Mesothelial cell of epicardium (in vitro differentiated cells): ENCODE data around the gene SERPINB10. TPM values are rescaled to one million over a fixed set of nuclear protein-coding genes. Genes with fewer than 3 reads are reported as not detected.

ENCODE experiments used
- DNase-seq, 2 experiments: peaks; one replicate each; pipeline ENCODE4 v3.0.0; 2021; ENCODE audit warnings: low spot score in 2 of 2; ENCODE audit not compliant: unreplicated experiment in 2 of 2
- H3K27ac Mint-ChIP-seq: 2 replicates; pipeline ENCODE4 v1.8.0; 2021; ENCODE audit warnings: mixed read lengths
- H3K27me3 Mint-ChIP-seq: 2 replicates; pipeline ENCODE4 v1.8.0; 2021; ENCODE audit warnings: low read depth, mixed read lengths
- H3K36me3 Mint-ChIP-seq: 2 replicates; pipeline ENCODE4 v1.8.0; 2021; ENCODE audit warnings: mixed read lengths
- H3K4me1 Mint-ChIP-seq: 2 replicates; pipeline ENCODE4 v1.8.0; 2021; ENCODE audit warnings: mixed read lengths
- H3K4me3 Mint-ChIP-seq: 2 replicates; pipeline ENCODE4 v1.8.0; 2021; ENCODE audit warnings: mild to moderate bottlenecking, moderate library complexity, mixed read lengths
- H3K9me3 Mint-ChIP-seq: 2 replicates; pipeline ENCODE4 v1.8.0; 2021; ENCODE audit warnings: mixed read lengths
- total RNA-seq: library from RNA; stranded (reverse); gene quantifications from 3 replicates; pipeline ENCODE4 v1.2.1, GENCODE V29; 2021
- TF ChIP-seq, protein P1 (sequence below): fragments of 200-600 bp; sonication (generic); IDR thresholded peaks from one replicate; pipeline ENCODE4 v1.5.0; 2021; ENCODE audit warnings: antibody characterized with exemption; ENCODE audit not compliant: unreplicated experiment

Gene SERPINB10, protein sequence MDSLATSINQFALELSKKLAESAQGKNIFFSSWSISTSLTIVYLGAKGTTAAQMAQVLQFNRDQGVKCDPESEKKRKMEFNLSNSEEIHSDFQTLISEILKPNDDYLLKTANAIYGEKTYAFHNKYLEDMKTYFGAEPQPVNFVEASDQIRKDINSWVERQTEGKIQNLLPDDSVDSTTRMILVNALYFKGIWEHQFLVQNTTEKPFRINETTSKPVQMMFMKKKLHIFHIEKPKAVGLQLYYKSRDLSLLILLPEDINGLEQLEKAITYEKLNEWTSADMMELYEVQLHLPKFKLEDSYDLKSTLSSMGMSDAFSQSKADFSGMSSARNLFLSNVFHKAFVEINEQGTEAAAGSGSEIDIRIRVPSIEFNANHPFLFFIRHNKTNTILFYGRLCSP
- not detected in 3 replicates for total RNA-seq

DNA sequence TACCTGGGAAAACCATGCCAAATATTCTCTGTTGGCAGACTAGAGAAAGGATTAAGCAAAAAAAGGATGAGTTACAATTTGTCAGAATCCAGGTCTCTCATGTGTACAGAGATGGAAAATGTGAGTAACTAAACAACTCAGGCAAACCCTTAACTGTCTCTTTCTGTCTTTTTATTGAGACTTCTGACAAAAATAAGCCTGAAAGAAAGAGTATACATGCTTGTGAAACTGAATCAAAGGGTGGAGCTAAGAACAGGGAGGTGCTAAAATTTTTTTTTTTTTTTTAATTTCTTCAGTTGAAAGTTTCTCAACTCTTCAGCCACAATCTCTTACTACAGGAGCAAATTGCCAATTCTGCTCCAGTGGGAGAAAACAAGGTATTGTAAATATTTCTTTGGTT is at the start of gene SERPINB10:
Gene SERPINB10, plus strand, starts transcription at position 295 of the 400 bp plus-strand sequence. CDS start 7,553 bp downstream, outside the sequence.
- Mint-ChIP-seq H3K36me3 (no peaks in the 10 kb centered on the region), H3K9me3 (peaks cover 6% of the 10 kb centered on the region), H3K27me3 (peaks cover 32% of the 10 kb centered on the region), H3K27ac (no peak within 1 kb of the TSS), H3K4me1 (no peaks in the 10 kb centered on the region), H3K4me3 (no peak within 1 kb of the TSS)
- DNase-seq = no peak
- TF ChIP-seq, protein P1, sequence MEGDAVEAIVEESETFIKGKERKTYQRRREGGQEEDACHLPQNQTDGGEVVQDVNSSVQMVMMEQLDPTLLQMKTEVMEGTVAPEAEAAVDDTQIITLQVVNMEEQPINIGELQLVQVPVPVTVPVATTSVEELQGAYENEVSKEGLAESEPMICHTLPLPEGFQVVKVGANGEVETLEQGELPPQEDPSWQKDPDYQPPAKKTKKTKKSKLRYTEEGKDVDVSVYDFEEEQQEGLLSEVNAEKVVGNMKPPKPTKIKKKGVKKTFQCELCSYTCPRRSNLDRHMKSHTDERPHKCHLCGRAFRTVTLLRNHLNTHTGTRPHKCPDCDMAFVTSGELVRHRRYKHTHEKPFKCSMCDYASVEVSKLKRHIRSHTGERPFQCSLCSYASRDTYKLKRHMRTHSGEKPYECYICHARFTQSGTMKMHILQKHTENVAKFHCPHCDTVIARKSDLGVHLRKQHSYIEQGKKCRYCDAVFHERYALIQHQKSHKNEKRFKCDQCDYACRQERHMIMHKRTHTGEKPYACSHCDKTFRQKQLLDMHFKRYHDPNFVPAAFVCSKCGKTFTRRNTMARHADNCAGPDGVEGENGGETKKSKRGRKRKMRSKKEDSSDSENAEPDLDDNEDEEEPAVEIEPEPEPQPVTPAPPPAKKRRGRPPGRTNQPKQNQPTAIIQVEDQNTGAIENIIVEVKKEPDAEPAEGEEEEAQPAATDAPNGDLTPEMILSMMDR = no peak

DNA sequence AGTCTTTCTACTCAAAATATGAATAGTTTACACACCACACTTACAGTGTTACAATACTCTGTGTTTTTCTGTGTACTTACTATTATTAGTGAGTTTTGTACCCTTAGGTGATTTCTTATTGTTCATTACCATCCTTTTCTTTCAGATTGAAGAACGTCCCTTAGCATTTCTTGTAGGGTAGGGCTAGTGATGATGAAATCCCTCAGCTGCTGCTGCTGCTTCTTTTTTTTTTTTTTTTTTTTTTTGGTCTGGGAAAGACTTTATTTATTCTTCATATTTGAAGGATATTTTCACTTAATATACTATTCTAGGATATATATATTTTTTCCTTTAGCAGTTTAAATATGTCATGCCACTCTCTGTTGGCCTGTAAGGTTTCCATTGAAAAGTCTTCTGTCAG is 49.3 kb upstream of the SERPINB10 start:
- Mint-ChIP-seq H3K36me3 (no peaks in the 10 kb centered on the region), H3K4me3 (no peak overlapping the region), H3K9me3 (peaks cover 38% of the 10 kb centered on the region), H3K4me1 (no peaks in the 10 kb centered on the region), H3K27me3 (peaks cover 2% of the 10 kb centered on the region), H3K27ac (no peak overlapping the region)
- DNase-seq = no peak
- TF ChIP-seq, protein P1 = no peak

DNA sequence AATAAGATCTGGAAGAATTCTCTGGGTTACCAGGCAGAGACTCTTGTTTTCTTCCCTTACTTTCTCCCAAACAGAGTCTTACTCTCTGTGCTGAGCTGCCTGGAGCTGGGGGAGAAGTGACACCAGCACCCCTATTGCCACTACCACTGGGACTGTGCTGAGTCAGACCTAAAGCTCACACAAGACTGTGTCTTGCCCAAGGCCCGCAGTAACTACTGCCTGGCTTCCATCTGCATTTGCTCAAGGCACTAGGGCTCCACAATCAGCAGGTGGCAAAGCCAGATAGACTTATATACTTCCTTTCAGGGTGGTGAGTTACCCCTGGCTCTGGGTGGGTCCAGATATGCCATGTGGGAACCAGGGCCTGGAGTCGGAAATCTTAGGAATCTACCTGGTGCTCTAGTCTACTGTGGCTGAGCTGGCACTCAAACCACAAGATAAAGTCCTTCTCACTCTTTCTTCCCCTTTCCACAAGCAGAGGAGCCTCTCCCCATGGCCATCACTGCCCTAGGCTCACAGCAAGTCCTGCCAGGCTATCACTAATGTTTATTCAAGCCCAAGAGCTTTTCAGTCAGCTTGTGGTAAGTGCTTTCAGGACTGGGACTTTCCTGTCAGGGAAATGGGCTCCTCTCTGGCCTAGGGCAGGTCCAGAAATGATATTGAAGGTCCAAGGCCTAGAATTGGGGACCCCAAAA is 47.8 kb upstream of the SERPINB10 start:
- Mint-ChIP-seq H3K27me3 (peaks cover 2% of the 10 kb centered on the region), H3K36me3 (no peaks in the 10 kb centered on the region), H3K27ac (no peak overlapping the region), H3K4me3 (no peak overlapping the region), H3K9me3 (peaks cover 30% of the 10 kb centered on the region), H3K4me1 (no peaks in the 10 kb centered on the region)
- no peak for DNase-seq
- TF ChIP-seq, protein P1 = no peak

DNA sequence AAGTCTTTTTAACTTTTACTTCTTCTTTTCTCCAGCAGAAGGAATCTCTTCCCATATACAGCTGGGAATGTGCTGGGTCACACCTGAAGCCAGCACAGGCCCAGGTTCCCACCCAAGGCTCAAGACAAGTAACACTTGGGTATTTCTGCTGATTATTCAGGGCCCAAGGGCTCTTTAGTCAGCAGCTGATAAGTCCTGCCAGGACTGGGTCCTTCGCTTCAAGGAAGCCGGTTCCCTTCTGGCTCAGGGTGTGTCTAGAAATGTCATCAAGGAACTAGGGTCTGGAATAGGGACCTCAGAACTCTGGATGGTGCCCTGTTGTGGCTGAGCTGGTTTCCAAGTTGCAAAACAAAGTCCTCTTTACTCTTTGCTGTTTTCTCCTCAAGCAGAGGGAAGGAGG is 47.2 kb upstream of the SERPINB10 start:
- Mint-ChIP-seq H3K4me1 (no peaks in the 10 kb centered on the region), H3K9me3 (peaks cover 28% of the 10 kb centered on the region), H3K27me3 (peaks cover 2% of the 10 kb centered on the region), H3K4me3 (no peak overlapping the region), H3K27ac (no peak overlapping the region), H3K36me3 (no peaks in the 10 kb centered on the region)
- TF ChIP-seq, protein P1 = no peak
- DNase-seq = no peak

DNA sequence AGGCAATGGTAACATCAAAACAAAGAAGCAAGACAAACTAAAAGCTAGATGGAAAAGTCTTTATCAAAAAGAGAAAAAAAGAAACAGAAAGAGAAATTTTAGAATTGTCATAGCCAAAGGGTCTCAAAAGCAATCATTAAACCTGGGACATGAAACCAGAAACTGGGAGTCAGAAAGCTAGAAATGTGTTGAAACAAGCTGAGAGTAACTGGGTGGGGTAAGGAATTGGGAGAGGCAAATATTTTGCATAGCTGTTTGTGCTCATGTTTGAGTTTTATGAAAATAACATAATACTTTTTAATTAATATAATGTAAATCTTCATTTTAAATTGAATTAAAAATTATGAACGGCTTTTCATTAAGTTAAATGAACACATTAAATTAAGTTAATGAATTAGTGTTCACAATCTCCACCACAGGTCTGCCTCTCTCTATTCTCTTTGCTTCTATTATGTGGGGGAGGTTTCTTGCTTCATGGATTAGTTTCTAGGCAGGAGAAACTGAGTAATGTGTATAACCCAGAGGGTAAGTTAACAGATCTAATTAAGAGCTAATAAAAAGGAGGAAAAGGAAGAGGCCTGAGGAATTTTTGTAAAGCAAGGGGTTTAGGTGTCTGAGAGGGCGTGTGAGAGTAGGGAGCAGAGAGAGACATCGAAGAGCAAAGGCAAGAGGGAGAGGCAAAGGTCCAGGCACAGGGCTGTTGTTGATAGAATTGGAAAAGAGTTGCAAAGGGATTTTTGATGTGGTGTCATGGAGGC is 40.2 kb upstream of the SERPINB10 start:
- H3K4me3 Mint-ChIP-seq = no peak overlapping the region
- TF ChIP-seq, protein P1 = no peak
- H3K27ac Mint-ChIP-seq = peak overlapping the region; percentile 91
- H3K36me3 Mint-ChIP-seq = no peaks in the 10 kb centered on the region
- H3K4me1 Mint-ChIP-seq = peaks cover 13% of the 10 kb centered on the region
- DNase-seq = no peak
- H3K9me3 Mint-ChIP-seq = no peaks in the 10 kb centered on the region
- peaks cover 8% of the 10 kb centered on the region for H3K27me3 Mint-ChIP-seq
